HCT116 (cell line): ENCODE data around the gene HIP1.
"Not testable (repeated sequence)": the region's sequence is repeated elsewhere in the genome, so short reads cannot be mapped to it uniquely, and the experiment has no call there.

Source experiments
- CBX3 ChIP-seq: IDR thresholded peaks from 2 replicates; pipeline ENCODE4 v1.6.1; 2012; ENCODE audit warnings: low read depth
- CEBPB ChIP-seq: IDR thresholded peaks from 2 replicates; pipeline ENCODE4 v1.6.1; 2012; ENCODE audit warnings: low read depth
- CTCF ChIP-seq, 3 experiments: fragments of 200-600 bp in 1 of 3; sonication (generic) in 1 of 3; IDR thresholded peaks in 2 of 3; conservative IDR thresholded peaks in 1 of 3; 2 replicates each; pipeline ENCODE4 v1.5.1; 2012 to 2017; ENCODE audit warnings: low read depth in 2 of 3, low read length in 2 of 3, antibody characterized with exemption in 1 of 3, borderline replicate concordance in 1 of 3, control low read depth in 1 of 3, mild to moderate bottlenecking in 1 of 3, mixed read lengths in 1 of 3, mixed run types in 1 of 3, moderate library complexity in 1 of 3; ENCODE audit not compliant: insufficient read depth in 1 of 3
- EGR1 ChIP-seq: IDR thresholded peaks from 2 replicates; pipeline ENCODE4 v1.6.1; 2012; ENCODE audit warnings: low read depth
- EZH2 ChIP-seq: fragments of 200-600 bp; sonication (generic); IDR thresholded peaks from 2 replicates; pipeline ENCODE4 v1.6.1; 2017; ENCODE audit warnings: antibody characterized with exemption, mixed run types
- EZH2phosphoT487 ChIP-seq: fragments of 200-600 bp; IDR thresholded peaks from 2 replicates; pipeline ENCODE4 v1.6.1; 2018; ENCODE audit warnings: antibody characterized with exemption, borderline replicate concordance
- FOSL1 ChIP-seq: IDR thresholded peaks from 2 replicates; pipeline ENCODE4 v1.6.1; 2012; ENCODE audit warnings: low read depth
- JUND ChIP-seq: IDR thresholded peaks from 2 replicates; pipeline ENCODE4 v1.6.1; 2012
- POLR2A ChIP-seq: IDR thresholded peaks from 2 replicates; pipeline ENCODE4 v1.7.0; 2011; ENCODE audit warnings: borderline replicate concordance; ENCODE audit not compliant: insufficient read depth, insufficient read length; ENCODE audit errors: extremely low read depth
- POLR2AphosphoS5 ChIP-seq: IDR thresholded peaks from 2 replicates; pipeline ENCODE4 v1.6.1; 2011; ENCODE audit warnings: mild to moderate bottlenecking, low read depth, low read length, moderate library complexity
- RAD21 ChIP-seq: IDR thresholded peaks from 2 replicates; pipeline ENCODE4 v1.6.1; 2012; ENCODE audit warnings: low read depth, mild to moderate bottlenecking
- SIN3A ChIP-seq: IDR thresholded peaks from 2 replicates; pipeline ENCODE4 v1.6.1; 2012; ENCODE audit warnings: low read depth
- ZFX ChIP-seq: fragments of 450-650 bp; IDR thresholded peaks from 2 replicates; pipeline ENCODE4 v1.6.1; 2017

GRCh38 chr7:75693668-75694067 lies 45.1 kb downstream of the HIP1 start:
- not testable (repeated sequence) for TF ChIP-seq CTCF (IDR thresholded peaks at IDR 0.05 in 2 of 3, conservative IDR thresholded peaks at IDR 0.05 in 1 of 3; ENCODE audit: borderline replicate concordance in 1 of 3, insufficient read depth in 1 of 3, low read depth in 2 of 3, low read length in 2 of 3); RAD21; POLR2AphosphoS5; CBX3; FOSL1; POLR2A; JUND; SIN3A; ZFX; CEBPB; EZH2phosphoT487; EGR1; EZH2
